PC-3 (cell line): ENCODE results near the gene STK32C.

Experiments
- EZH2 ChIP-seq: fragments of 300-600 bp; sonication (generic); IDR thresholded peaks from one replicate; pipeline ENCODE4 v1.6.1; 2017; ENCODE audit warnings: antibody characterized with exemption, mild to moderate bottlenecking, low read length; ENCODE audit not compliant: unreplicated experiment
- TF ChIP-seq, protein P1 (sequence below): fragments of 300-600 bp; sonication (generic); conservative IDR thresholded peaks from 2 replicates; pipeline ENCODE4 v1.5.1; 2017; ENCODE audit warnings: antibody characterized with exemption, low read depth, mild to moderate bottlenecking, low read length

DNA sequence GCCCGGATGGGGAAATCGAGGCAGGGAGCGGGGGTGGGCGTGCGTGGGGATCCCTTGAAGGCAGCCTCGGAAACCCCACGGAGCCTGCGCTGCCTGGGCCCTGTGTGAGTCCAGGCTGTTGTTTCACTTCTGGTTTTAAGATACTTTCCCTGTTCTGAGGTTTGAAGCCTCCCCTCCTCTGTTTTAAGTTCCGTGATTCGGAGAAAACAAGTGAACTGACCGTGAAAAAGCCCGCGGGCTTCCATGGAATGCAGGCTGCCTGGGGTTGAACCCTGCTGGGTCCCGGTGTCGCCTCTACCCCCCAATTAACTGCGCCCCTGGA lies 24.6 kb upstream of the STK32C start:
- TF ChIP-seq, protein P1, sequence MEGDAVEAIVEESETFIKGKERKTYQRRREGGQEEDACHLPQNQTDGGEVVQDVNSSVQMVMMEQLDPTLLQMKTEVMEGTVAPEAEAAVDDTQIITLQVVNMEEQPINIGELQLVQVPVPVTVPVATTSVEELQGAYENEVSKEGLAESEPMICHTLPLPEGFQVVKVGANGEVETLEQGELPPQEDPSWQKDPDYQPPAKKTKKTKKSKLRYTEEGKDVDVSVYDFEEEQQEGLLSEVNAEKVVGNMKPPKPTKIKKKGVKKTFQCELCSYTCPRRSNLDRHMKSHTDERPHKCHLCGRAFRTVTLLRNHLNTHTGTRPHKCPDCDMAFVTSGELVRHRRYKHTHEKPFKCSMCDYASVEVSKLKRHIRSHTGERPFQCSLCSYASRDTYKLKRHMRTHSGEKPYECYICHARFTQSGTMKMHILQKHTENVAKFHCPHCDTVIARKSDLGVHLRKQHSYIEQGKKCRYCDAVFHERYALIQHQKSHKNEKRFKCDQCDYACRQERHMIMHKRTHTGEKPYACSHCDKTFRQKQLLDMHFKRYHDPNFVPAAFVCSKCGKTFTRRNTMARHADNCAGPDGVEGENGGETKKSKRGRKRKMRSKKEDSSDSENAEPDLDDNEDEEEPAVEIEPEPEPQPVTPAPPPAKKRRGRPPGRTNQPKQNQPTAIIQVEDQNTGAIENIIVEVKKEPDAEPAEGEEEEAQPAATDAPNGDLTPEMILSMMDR, result no peak
- TF ChIP-seq EZH2, result no peak
